ENCODE measurements around the gene SLCO2A1.

The SLCO2A1 gene

GRCh38 chr3:134029734-134030378 is at the start of gene SLCO2A1:
Gene SLCO2A1, minus strand, starts transcription at chr3:134029925. Its CDS starts 123 bp downstream, at chr3:134029802.
- no peak within 1 kb of the TSS for H3K4me3 ChIP-seq (ENCODE audit: insufficient read depth, low read length, poor library complexity, severe bottlenecking)
- no peak within 1 kb of the TSS for H3K27ac ChIP-seq (ENCODE audit: low read depth, low read length)
- no peaks in the 10 kb centered on the region for H3K9me2 ChIP-seq (replicated peaks; ENCODE audit: insufficient read depth, low read length)
- no peaks in the 10 kb centered on the region for H3F3A ChIP-seq (ENCODE audit: insufficient read depth)
- no peak for TF ChIP-seq CTCF (IDR thresholded peaks at IDR 0.05; ENCODE audit: insufficient read depth, low read length, poor library complexity, severe bottlenecking)
- TF ChIP-seq EZH2phosphoT487 (conservative IDR thresholded peaks at IDR 0.05; ENCODE audit: low read length): no peak
- no peaks in the 10 kb centered on the region for H3K79me2 ChIP-seq (ENCODE audit: insufficient read depth, low read length)
- H3K27me3 ChIP-seq (ENCODE audit: low read length): no peaks in the 10 kb centered on the region
- H3K36me3 ChIP-seq (ENCODE audit: low read length): no peaks in the 10 kb centered on the region
- no peak within 1 kb of the TSS for H3K4me2 ChIP-seq (ENCODE audit: low read depth, low read length, poor library complexity, severe bottlenecking)
- no peak within 1 kb of the TSS for H3K9ac ChIP-seq (ENCODE audit: low read length)
- no peak within 1 kb of the TSS for H2AFZ ChIP-seq (ENCODE audit: low read depth, low read length, severe bottlenecking)
- no peaks in the 10 kb centered on the region for H4K20me1 ChIP-seq (ENCODE audit: low read depth, low read length)
- H3K9me3 ChIP-seq (ENCODE audit: insufficient read depth, low read length): no peaks in the 10 kb centered on the region

DNA sequence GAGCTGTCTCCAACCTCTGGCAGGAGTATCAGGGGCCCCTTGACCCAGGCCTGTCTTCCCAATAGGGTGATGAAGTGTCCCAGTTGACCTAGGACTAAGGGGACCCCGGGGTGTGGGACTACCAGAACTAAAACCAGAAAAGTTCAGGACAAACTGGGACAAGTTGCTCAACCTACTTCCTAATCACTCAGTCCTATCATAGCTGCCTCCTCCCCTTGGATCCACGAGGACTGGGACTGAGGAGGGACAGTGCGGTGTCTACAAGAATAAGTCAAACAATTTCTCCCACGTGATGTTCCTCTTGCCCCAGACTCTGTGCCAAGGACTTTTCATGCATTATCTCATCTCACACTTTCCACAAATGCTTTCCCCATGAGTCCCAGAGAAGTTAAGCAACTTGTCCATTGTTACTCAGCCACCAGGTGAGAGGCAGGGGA is 49.4 kb upstream of the SLCO2A1 start:
- no peak overlapping the region for H3K27ac ChIP-seq (ENCODE audit: low read depth, low read length)
- H2AFZ ChIP-seq (ENCODE audit: low read depth, low read length, severe bottlenecking): no peak overlapping the region
- H3K9ac ChIP-seq (ENCODE audit: low read length): no peak overlapping the region
- no peaks in the 10 kb centered on the region for H3K36me3 ChIP-seq (ENCODE audit: low read length)
- H3F3A ChIP-seq (ENCODE audit: insufficient read depth): no peaks in the 10 kb centered on the region
- no peaks in the 10 kb centered on the region for H3K9me2 ChIP-seq (replicated peaks; ENCODE audit: insufficient read depth, low read length)
- H3K4me2 ChIP-seq (ENCODE audit: low read depth, low read length, poor library complexity, severe bottlenecking): no peak overlapping the region
- no peak overlapping the region for H3K4me3 ChIP-seq (ENCODE audit: insufficient read depth, low read length, poor library complexity, severe bottlenecking)
- TF ChIP-seq EZH2phosphoT487 (conservative IDR thresholded peaks at IDR 0.05; ENCODE audit: low read length): no peak
- no peak for TF ChIP-seq CTCF (IDR thresholded peaks at IDR 0.05; ENCODE audit: insufficient read depth, low read length, poor library complexity, severe bottlenecking)
- no peaks in the 10 kb centered on the region for H4K20me1 ChIP-seq (ENCODE audit: low read depth, low read length)
- no peaks in the 10 kb centered on the region for H3K9me3 ChIP-seq (ENCODE audit: insufficient read depth, low read length)
- H3K27me3 ChIP-seq (ENCODE audit: low read length): no peaks in the 10 kb centered on the region
- H3K79me2 ChIP-seq (ENCODE audit: insufficient read depth, low read length): no peaks in the 10 kb centered on the region

- Histone ChIP-seq H3K9me2 (replicated peaks; ENCODE audit: insufficient read depth, low read length) (no peaks in the 10 kb centered on the region), H3K79me2 (ENCODE audit: insufficient read depth, low read length) (no peaks in the 10 kb centered on the region), H3K4me2 (ENCODE audit: low read depth, low read length, poor library complexity, severe bottlenecking) (no peak overlapping the region), H4K20me1 (ENCODE audit: low read depth, low read length) (no peaks in the 10 kb centered on the region), H3K27me3 (ENCODE audit: low read length) (no peaks in the 10 kb centered on the region), H3K4me3 (ENCODE audit: insufficient read depth, low read length, poor library complexity, severe bottlenecking) (no peak overlapping the region), H3K9ac (ENCODE audit: low read length) (no peak overlapping the region), H3K27ac (ENCODE audit: low read depth, low read length) (no peak overlapping the region), H2AFZ (ENCODE audit: low read depth, low read length, severe bottlenecking) (no peak overlapping the region), H3K36me3 (ENCODE audit: low read length) (no peaks in the 10 kb centered on the region), H3K9me3 (ENCODE audit: insufficient read depth, low read length) (no peaks in the 10 kb centered on the region), H3F3A (ENCODE audit: insufficient read depth) (no peaks in the 10 kb centered on the region)
- no peak for TF ChIP-seq CTCF (IDR thresholded peaks at IDR 0.05; ENCODE audit: insufficient read depth, low read length, poor library complexity, severe bottlenecking)
- TF ChIP-seq EZH2phosphoT487 (conservative IDR thresholded peaks at IDR 0.05; ENCODE audit: low read length): no peak
These were observed 48.6 kb upstream of the SLCO2A1 start for GRCh38 chr3:134078169-134078831.

Data from SU-DHL-6 (cell line).